K562 (cell line): ENCODE data around the gene RNF39. TPM values are rescaled to one million over a fixed set of nuclear protein-coding genes. Genes with fewer than 3 reads are reported as not detected.

Source experiments
- ATF2 ChIP-seq: sonication (generic); formaldehyde crosslinking; IDR thresholded peaks from 2 replicates; pipeline ENCODE4 v1.8.1; 2022; ENCODE audit warnings: missing genetic modification reagents
- CTCF ChIP-seq, 3 experiments: IDR thresholded peaks in 2 of 3; conservative IDR thresholded peaks in 1 of 3; 2 replicates each; pipeline ENCODE4 v1.5.1; 2011 to 2012; ENCODE audit warnings: low read length in 3 of 3, mild to moderate bottlenecking in 3 of 3, control low read depth in 2 of 3, improper control_type of control experiment in 1 of 3, inconsistent platforms in 1 of 3, low read depth in 1 of 3, mixed read lengths in 1 of 3, moderate library complexity in 1 of 3; ENCODE audit not compliant: insufficient read depth in 2 of 3
- GABPA ChIP-seq: fragments of 200-800 bp; sonication (Bioruptor generic); conservative IDR thresholded peaks from 2 replicates; pipeline ENCODE4 v1.6.1; 2016; ENCODE audit warnings: low read depth, missing genetic modification characterization, missing compliant biosample characterization
- IRF2 ChIP-seq: sonication (generic); formaldehyde crosslinking; IDR thresholded peaks from 2 replicates; pipeline ENCODE4 v1.8.1; 2022; ENCODE audit warnings: mild to moderate bottlenecking, missing genetic modification reagents
- MITF ChIP-seq: IDR thresholded peaks from 2 replicates; pipeline ENCODE4 v1.6.1; 2014; ENCODE audit warnings: antibody characterized with exemption
- PTTG1 ChIP-seq: fragments of 450-650 bp; IDR thresholded peaks from 2 replicates; pipeline ENCODE4 v1.6.1; 2016; ENCODE audit warnings: low read depth, mild to moderate bottlenecking, missing genetic modification characterization, missing compliant biosample characterization
- SMARCE1 ChIP-seq: fragments of 450-650 bp; IDR thresholded peaks from 2 replicates; pipeline ENCODE4 v1.7.1; 2016; ENCODE audit warnings: mild to moderate bottlenecking
- TCF7 ChIP-seq: sonication (generic); IDR thresholded peaks from 2 replicates; pipeline ENCODE4 v1.6.1; 2016; ENCODE audit warnings: antibody characterized with exemption, borderline replicate concordance
- THAP12 ChIP-seq: fragments of 250-450 bp; sonication (Bioruptor Pico); IDR thresholded peaks from 2 replicates; pipeline ENCODE4 v1.9.0; 2021; ENCODE audit warnings: mild to moderate bottlenecking, inconsistent platforms
- TOE1 ChIP-seq, 2 experiments: fragments of 450-650 bp in 1 of 2; sonication (generic) in 1 of 2; formaldehyde crosslinking in 1 of 2; IDR thresholded peaks; 2 replicates each; pipeline versions ENCODE4 v1.7.1 to v1.8.0; 2016 to 2022; ENCODE audit warnings: borderline replicate concordance in 2 of 2, mild to moderate bottlenecking in 2 of 2, antibody characterized with exemption in 1 of 2, inconsistent platforms in 1 of 2, low read depth in 1 of 2, missing genetic modification reagents in 1 of 2, moderate library complexity in 1 of 2
- ZBTB11 ChIP-seq, 3 experiments: fragments of 200-800 bp in 1 of 3; fragments of 250-450 bp in 1 of 3; fragments of 450-650 bp in 1 of 3; sonication (Bioruptor Pico) in 1 of 3; sonication (Bioruptor generic) in 1 of 3; formaldehyde crosslinking in 1 of 3; IDR thresholded peaks; 2 replicates each; pipeline versions ENCODE4 v1.6.1 to v1.8.0; 2016 to 2022; ENCODE audit warnings: mild to moderate bottlenecking in 2 of 3, missing genetic modification characterization in 2 of 3, missing compliant biosample characterization in 1 of 3, moderate library complexity in 1 of 3
- ZNF212 ChIP-seq: fragments of 450-650 bp; formaldehyde crosslinking; IDR thresholded peaks from 2 replicates; pipeline ENCODE4 v1.4.0; 2020; ENCODE audit warnings: mild to moderate bottlenecking
- ZNF561 ChIP-seq: fragments of 450-650 bp; formaldehyde crosslinking; conservative IDR thresholded peaks from 2 replicates; pipeline ENCODE4 v1.4.0; 2020; ENCODE audit warnings: mild to moderate bottlenecking, moderate library complexity
- polyA plus RNA-seq, 8 experiments: library from polyadenylated mRNA; depleted of rRNA in 4 of 8; stranded (reverse) in 5 of 8; unstranded in 3 of 8; fragments of >200 nt; fragmentation: Nextera tagmentation in 2 of 8; fragmentation: Illumina TruSeq in 1 of 8; extraction: Ambion mirVana in 2 of 8; extraction: Trizol in 1 of 8; gene quantifications; 2 replicates each; pipeline versions ENCODE4 v1.2.1 to v1.2.3, GENCODE V29; 2011 to 2014; ENCODE audit warnings: inconsistent platforms in 1 of 8, missing spikeins in 1 of 8
- total RNA-seq, 7 experiments: library from RNA; depleted of rRNA in 6 of 7; stranded (reverse); fragments of >200 nt in 6 of 7; fragmentation: Illumina TruSeq in 2 of 7; extraction: Trizol in 2 of 7; gene quantifications; 2 replicates each; pipeline versions ENCODE4 v1.2.1 to v1.2.3, GENCODE V29; 2011 to 2021; ENCODE audit warnings: low replicate concordance in 1 of 7

RNF39 gene
- total and polyA plus RNA-seq, 9 of the 15 experiments (the other 6 are each of a cell fraction or from before 2014, with no cell fraction given) = not detected

GRCh38 chr6:30061092-30061857 lies 14.3 kb downstream of the RNF39 start, which contains the start of gene POLR1H (continued):
- TF ChIP-seq SMARCE1 (no peak; the same call in 1 of the 2 replicates), GABPA (tag) (peak; percentile 58), PTTG1 (tag) (no peak), ZNF561 (CRISPR knock-in tag) (no peak), TCF7 (no peak; the same call in 1 of the 2 replicates), ZNF212 (no peak), ATF2 (CRISPR knock-in tag) (peak; percentile 86; the same call in 1 of the 2 replicates), TOE1 (IDR thresholded peaks at IDR 0.05; ENCODE audit: borderline replicate concordance) (peak; percentile 19; the same call in 1 of the 2 replicates), TOE1 (CRISPR knock-in tag; IDR thresholded peaks at IDR 0.05; ENCODE audit: borderline replicate concordance, low read depth) (no peak), IRF2 (CRISPR knock-in tag) (no peak), THAP12 (CRISPR knock-in tag) (peak; percentile 98), ZBTB11 (CRISPR knock-in tag; IDR thresholded peaks at IDR 0.05) (peak in 1 of 3 experiments; percentile 87; a peak in 2 of 6 replicates), MITF (no peak), CTCF (IDR thresholded peaks at IDR 0.05 in 2 of 3, conservative IDR thresholded peaks at IDR 0.05 in 1 of 3; ENCODE audit: insufficient read depth in 2 of 3, low read depth in 1 of 3, low read length in 3 of 3) (peak in 1 of 3 experiments; percentile 10; a peak in 1 of 6 replicates)
